Stromal cell of bone marrow (primary cell): ENCODE results near the gene MAB21L3.

Experiments used
- DNase-seq: peaks from one replicate; pipeline ENCODE4 v3.0.0-alpha.2; 2012; ENCODE audit warnings: low read depth

The MAB21L3 gene

DNA sequence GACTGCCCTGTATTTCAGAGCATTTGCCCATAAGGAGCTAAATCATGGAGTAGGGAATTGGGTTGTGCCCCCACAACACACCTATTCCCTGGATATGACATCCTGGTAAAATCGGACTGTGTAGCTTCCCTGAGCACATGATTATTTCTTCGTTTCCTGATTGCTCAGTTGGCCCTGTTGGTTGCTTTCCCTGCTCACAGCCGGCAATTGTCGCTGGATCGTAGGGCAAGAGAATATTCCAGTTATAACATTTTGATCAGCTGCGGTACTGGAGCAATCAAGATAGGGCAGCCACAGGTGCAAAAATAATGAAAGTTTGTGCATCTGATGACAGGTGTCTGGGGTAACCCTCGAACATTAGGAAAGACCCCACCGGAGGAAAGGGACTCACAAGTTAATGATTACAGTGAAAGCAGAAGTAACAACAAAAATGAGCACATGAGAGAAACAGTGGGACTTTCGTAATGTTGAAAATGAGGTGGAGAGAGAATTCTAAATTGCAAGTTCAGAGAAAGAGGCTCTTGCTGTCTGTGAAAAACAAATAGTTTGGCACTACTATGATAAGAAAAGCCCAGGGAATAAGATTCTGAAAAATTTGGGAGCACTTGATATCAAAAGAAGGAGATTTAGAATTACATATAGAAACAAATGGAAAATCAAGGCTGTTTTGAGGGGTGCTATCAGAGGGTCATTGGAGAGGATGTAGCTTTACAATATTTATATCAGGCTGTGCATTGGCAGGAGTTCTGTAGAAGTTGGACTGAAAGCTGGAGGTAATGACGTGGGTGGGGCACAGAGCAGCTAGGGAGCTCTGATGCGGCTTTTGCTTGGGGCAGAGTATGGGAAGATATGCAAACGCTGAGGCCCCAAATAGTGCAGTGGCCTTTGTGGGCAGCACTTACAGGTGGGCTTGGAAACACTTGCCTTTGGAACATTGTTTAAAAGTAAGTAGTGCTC lies at the start of gene MAB21L3:
MAB21L3 (plus strand) TSS at position 833 of the 957 bp plus-strand sequence. CDS start 1,217 bp downstream, outside the sequence.
- DNase-seq = no peak

DNA sequence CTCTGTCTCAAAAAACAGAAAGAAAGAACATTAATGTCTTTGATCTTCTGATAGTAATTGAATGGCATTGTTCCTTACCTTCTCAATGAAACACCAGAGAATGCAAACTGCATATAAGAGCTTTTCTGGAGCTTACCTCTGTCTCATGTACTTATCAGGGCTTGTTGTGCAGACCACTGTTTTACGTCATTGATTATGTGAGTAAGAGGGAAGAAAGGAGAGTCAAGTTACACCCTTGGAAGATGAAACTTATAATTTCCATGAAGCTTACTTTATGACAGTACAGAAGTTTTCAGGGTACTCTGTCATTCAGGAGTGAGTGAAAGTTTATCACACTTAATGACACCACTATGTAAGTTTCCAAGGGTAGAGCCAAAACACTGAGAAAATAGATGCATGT lies 49.0 kb upstream of the MAB21L3 start:
- DNase-seq = no peak

DNA sequence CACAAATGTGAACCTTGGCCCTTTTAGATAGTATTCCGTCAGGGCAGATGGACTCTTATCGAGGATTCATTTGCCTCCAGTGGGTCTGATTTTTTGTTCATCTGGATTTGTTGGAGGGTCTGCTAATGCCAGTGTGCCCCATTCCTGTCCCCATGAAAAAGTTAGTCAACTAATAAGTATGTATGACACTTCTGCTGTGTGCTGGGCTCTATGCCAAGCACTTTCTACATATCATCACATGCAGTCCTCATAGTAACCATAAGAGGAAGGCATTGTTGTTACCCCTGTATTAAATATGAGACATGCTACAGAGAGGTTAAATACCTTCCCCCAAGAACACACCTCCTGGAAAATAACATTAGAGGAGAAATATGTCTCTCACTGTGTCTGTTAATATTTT lies 46.6 kb upstream of the MAB21L3 start:
- DNase-seq = no peak

DNA sequence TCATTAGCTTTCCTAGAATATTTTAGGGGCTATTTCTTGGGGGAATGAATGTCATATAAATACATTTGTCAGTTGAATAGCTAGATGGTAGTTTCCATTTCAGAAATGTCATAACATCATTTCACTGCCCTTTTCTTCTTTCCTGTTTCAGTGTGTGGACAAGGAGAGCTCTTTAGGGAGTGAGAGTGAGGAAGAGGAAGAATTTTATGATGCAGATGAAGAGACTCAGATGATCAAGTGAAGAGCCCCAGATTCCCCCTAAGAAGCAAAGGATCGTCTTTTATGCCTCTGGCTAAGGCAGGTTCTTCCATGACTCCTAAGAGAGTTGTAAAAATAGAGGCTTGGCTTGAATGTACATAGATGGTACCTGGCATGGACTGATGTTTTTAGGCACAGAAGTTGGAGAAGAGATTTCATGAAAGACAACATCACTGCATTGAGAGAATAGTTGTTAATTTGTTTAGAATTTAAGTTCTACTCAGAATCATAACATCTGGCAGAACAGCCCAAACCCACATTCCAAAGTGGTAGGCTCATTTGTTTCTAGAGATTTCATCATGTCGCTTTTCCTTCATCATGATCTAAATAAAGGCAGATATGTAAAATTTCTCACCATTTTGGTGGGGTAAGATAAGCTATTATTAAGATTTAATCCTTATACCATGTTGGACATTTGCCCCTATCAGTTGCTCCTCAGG lies 44.2 kb upstream of the MAB21L3 start:
- peak; percentile 66 for DNase-seq

DNA sequence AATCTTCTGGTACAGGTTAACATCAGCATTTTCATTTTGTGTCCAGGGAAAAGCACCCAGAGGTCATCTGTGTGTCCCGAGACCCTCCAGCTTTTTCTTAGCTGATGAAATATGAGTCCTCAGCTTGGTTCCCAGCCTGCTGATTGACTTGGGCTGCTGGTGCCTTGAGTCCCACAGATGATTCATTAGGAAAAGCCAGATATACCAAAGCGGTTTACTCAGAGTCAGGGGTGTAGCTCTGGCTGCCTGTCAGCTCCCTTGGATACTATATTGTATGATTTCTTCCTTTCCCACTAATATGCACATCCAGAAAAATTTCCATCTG lies 43.7 kb upstream of the MAB21L3 start:
- DNase-seq = peak; percentile 86

DNA sequence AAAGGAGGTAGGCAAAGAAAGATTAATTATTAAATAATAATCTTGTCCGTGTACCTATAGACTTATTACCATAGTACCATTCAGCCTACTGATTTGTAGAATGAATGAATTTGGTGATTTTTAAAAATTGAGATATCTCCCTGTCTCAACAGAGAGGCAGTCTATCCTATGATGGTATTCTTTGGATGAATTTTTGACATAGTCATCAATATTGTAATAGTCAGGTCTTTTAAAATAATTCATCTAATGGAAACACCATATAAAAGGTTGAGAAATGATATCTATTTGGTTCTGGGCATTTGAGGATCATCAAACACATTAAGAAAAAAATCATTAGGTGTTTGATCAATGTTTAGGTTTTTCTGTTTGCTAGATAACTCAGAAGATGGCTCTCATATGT lies 35.6 kb upstream of the MAB21L3 start:
- no peak for DNase-seq

DNA sequence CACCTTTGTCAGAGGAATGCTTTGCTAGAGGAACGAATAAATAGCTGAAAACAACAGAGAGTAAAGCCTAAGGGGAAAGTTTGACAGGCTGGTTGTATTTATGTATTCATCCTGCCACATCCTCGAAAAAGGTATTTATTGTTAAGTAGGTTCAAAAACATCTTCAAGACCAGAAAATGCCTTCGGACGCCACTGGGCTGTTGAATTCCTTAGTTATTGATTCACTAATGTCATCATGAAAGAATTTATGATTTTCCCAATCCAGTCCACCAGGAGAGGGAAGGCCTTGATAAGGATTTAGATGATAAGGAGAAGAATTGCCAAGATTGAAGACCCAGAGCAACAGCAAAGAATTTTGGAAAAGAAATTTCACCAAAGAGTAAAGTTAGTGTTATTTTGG lies 35.2 kb upstream of the MAB21L3 start:
- DNase-seq = no peak

DNA sequence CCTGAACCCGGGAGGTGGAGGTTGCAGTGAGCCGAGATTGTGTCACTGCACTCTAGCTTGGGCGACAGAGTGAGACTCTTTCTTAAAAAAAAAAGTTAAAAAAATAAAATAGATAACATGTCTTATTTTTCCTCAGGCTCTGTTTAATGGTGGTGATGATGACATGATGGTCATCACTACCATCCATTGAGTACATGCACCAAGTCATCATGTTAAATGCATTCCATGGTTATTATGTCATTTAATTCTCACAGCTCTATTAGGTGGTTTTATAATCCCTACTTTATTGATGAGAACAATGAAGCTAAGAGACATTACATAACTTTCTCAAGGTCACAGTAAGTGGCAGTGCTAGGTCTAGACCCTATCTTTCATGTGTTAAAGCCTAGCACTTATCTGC lies 34.4 kb upstream of the MAB21L3 start:
- no peak for DNase-seq

DNA sequence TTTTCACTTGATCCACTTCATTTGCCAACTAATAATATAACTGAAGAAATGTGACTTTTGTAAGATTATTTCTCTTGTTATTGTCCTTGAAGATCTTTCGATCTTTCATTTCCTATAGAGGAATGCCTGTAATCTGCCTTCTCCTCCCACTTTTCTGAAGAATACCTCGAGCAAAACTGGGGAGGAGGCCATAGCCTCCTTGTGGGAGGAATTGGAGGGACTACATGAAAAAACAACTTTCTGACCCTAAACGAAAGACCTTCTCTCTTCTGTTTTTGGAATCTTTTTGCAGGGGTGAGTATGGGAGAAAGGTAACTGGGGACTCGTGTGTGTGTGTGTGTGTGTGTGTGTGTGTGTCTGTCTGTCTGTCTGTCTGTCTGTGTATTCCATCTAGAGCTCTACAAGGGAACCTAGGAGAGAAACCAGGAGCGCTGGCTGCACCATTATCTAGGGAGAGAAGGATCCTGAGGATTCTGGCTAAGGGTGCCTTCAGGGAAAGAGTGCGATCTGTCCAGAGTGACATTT lies 32.4 kb upstream of the MAB21L3 start:
- no peak for DNase-seq

DNA sequence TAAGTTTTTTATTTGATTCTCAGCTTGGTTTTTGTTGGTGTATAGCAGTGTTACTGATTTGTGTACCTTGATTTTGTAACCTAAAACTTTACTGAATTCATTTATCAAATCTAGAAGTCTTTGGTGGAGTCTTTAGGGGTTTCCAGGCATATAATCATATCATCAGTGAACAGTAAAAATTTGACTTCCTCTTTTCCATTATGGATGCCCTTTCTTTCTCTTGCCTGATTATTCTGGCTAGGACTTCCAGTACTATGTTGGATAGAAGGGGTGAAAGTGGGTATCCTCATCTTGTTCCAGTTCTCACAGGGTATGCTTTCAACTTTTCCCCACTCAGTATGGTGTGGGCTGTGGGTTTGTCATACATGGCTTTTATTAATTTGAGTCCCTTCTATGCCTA lies 23.6 kb upstream of the MAB21L3 start:
- no peak for DNase-seq

DNA sequence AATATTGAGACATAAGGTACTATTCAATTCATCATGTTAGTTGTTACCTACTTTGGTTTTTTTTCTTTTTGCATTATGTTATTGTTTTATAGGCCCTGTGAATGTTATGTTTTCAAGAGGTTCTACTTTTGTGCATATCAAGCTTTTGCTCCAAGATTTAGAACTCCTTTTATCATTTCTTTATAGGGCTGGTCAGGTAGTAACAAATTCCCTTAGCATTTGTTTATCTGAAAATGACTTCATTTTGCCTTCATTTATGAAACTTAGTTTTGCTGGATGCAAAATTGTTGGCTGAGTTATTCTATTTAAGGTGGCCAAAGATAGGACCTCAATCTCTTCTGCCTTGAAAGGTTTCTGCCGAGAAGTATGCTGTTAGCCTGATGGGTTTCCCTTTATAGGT lies 21.3 kb upstream of the MAB21L3 start:
- DNase-seq = no peak

DNA sequence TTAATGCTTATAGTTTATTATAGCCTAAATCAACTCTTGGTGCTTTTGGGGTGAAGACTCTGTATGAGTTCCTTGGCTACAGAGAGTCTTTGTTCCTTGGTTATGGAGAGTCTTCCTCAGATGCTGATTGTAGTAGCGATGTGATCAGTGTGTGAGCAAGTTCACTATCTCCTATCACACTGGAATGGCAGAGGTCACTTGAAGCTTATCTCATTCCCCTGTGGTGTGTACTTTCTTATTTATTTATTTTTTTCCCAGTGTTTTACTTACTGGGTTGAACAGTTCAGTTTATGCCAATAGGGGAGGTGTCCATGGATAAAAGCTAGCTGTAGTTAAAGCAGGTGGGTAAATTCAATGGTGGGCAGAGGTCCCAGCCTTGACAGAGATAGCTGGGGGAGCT lies 20.1 kb upstream of the MAB21L3 start:
- DNase-seq = no peak

DNA sequence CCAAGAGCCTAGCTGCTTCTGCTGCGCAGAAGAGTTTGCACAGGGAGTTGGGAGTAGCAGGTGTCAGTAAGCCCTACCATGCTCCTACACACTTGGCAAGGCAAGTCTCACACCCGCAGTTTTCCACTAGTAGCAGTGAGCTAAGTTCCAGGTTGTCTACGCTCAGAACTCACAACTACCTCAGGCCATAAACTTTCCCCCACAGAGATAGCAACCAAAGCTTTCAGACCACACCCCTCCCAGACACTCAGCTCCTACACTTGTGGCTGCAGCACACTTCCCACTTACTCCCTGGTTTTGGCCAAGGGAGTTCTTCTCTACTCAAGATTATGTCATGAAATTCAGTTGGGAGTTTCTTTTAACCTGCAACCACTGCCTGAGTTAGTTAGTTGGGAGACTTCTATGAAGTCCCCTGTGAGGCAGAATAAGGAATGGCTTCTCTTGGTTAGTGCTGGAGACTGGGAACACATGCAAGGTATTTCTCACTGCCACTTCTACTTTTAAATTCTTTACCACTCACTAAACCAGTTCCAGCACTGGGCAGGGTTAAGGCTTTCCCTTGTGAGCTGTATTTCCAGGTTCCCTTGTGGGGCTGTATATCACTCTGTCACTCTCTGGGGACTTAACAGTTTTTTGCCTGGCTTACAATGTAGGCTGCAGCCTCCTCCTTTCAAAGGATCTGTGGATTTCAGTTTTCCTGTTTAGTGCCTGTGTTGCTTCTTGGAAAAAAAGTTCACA lies 18.3 kb upstream of the MAB21L3 start:
- DNase-seq = no peak

DNA sequence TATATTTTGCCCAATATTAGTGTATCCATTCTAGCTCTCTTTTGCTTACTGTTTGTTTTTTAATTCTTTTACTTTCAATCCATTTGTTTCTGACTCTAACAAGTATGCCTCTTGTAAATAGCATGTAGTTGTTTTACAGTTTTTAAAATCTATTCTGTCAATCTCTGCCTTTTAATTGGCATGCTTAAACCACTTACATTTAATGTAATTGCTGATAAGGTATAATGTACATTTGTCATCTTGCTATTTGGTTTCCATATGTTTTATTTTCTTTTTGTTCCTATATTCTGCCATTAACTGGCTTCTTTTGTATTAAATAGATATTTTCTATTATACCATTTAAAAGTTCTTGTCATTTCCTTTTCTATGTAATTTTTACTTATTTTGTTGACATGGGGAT lies 16.2 kb upstream of the MAB21L3 start:
- no peak for DNase-seq

DNA sequence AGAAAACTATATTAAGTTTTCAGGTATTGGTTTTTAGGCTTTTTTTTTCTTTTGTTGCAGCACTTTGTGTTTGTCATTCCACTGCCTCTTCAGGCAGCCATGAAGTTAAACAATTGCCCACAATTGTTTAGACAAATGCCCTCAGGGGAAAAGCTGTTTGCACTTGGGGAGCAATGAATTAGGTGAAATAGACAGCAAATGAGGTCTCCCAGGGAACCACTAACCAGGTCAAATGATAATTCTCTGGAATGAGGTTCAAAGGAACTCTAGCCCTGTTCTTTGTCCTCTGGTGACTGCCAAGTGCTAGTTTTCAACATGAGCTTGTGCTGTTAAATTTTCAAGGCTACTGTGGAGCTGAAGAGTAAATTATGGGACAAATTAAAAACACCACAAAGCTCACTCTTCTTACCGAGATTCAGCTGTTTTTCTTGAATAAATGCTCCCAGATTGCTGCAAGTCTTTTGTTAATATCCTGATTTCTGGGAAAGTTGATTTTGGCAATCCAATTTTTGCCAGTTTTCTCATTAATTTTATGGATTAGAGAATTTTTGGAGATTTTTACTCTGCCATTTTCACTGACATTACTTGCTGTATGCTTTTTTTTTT lies 15.1 kb upstream of the MAB21L3 start:
- DNase-seq = no peak

DNA sequence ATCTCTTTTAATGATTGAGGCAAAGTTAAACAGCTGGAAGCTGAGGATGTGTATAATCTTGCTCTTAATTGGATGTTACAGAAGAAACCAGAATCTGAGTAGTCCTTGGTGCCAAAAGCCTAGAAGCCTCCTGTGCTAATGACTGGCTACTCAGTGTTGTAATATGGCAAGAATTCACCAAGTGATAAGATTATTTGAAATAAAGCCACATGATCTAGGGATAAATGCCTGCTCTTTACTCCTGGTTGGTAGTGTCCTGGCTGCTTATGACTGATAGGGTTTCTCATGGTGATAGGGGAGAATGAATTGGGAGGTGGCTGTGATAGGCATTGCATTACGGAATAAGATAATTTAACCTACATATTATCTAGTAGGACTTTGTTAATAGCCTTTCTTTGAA lies 13.6 kb upstream of the MAB21L3 start:
- DNase-seq = no peak

DNA sequence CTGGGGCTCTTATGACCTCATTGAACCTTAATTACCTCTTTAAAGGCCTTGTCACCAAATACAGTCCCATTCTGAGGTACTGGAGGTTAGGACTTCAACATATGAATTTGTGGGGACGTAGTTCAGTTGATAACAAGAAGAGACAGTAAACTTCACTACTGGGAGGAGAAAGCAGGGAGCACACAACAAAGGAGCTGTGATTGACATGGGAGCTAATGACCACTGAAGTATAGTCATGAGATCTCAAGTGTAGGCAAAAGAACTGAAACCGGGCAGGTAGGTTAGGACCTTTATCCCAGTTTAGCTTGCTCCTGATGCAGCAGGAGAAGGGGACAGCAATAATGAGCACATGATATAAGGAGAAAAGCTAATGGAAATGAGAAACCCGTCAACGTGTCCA lies 11.8 kb upstream of the MAB21L3 start:
- no peak for DNase-seq

DNA sequence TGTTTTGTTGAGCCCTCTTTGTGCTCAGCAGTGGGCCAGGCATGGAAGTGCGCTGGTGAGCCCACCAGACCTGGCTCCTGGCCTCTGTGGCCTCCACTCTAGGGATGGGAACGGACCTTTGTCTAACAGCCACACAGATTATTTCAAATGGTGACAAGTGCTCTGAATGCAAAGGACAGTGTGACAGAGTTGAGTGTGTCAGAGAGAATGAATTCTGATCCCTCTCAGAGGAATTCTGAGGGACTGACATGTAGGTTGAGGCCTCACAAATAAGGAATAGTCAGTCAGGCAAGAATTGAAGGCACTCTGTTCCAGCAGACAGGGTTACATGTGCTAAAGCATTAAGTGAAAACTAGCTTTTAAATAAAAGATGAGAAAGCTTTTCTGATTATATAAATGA lies 11.3 kb upstream of the MAB21L3 start:
- no peak for DNase-seq

DNA sequence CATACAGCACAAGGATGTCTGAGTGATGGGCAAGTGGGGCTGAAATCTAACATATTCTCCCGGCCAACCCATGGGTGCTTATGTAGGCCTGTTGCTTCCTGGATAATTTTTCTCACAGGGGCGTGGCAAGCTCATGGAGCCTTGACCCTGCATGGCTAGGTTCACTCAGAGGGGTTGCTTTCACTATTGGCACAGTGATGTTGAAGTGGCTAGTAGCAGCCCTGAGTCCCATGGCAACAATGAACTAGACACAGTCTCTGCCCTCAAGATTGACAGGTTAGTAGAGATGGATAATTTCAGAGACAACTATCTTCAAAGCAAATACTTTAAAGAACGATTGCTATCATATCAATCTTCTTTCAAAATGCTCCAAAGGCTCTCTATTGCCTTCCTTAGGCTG lies 6.5 kb upstream of the MAB21L3 start:
- DNase-seq = no peak

DNA sequence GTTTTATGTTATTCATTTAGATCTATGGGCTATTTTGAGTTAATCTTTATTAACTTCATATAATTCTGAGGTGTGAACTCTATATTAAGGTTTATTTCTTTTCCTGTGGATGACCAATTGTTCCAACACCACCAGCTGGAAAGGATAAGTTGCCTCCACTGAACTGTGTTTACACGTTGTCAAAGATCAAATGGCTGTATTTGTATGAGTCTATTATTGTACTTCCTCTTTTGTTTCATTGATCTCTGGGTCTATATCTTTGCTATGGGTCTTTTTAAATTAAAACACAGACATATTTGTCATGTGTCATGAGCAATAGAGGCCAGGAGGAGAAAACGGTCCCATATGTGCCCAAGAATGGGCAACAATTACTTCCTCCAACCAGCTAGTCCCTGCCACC lies 5.2 kb upstream of the MAB21L3 start:
- DNase-seq = no peak

DNA sequence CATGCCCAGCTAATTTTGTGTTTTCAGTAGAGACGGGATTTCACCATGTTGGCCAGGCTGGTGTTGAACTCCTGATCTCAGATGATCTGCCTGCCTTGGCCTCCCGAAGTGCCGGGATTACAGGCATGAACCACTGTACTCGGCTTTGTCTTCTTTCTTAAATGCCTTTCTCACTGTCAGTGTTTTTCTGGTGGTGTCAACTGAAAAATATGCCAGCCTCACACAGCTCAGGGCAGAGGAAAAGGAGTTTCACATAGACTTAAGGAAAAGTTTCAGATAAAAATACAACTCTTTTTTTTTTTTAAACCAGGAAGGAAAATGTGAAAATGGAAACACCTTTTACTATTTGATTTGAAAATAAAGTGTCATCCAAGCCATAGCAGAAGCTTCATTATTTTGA lies 4.6 kb upstream of the MAB21L3 start:
- DNase-seq = no peak

DNA sequence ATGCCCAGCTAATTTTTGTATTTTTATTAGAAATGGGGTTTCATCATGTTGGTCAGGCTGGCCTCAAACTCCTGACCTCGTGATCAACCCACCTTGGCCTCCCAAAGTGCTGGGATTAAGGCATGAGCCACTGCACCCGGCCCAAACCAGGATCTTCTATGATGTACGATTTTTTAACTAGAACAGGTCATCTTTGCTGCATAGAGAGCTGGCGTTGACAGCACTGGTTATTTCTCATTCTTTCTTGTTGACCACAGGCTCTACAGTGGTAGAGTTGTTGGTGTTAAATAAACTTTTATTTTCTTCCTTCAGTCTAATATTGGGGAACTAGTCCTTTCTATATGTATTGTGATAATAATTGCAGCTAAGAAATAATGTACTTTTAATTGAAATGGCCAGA lies 3.8 kb upstream of the MAB21L3 start:
- no peak for DNase-seq
